Liver (tissue), 3 donors: ENCODE results near the gene PXYLP1.

Experiments used
- CTCF ChIP-seq: fragments of 150-350 bp; IDR thresholded peaks from 2 replicates; pipeline ENCODE4 v1.5.1; 2017; ENCODE audit warnings: improper control_type of control experiment, low read depth, low read length; ENCODE audit not compliant: missing input control
- GABPA ChIP-seq, 2 donors: IDR thresholded peaks in 1 of 2; conservative IDR thresholded peaks in 1 of 2; 2 replicates each; pipeline ENCODE4 v1.6.1; 2016; ENCODE audit warnings: antibody characterized with exemption in 2 of 2, mild to moderate bottlenecking in 1 of 2, moderate library complexity in 1 of 2
- REST ChIP-seq: IDR thresholded peaks from 2 replicates; pipeline ENCODE4 v1.6.1; 2016; ENCODE audit warnings: antibody characterized with exemption, mild to moderate bottlenecking
- ZBTB33 ChIP-seq: IDR thresholded peaks from 2 replicates; pipeline ENCODE4 v1.6.1; 2016; ENCODE audit warnings: antibody characterized with exemption
- donor health status: healthy.
- donor health status: healthy.

GRCh38 chr3:141291559-141292355, 60.1 kb downstream of the PXYLP1 start:
- TF ChIP-seq REST (no peak), ZBTB33 (no peak), GABPA (IDR thresholded peaks at IDR 0.05 in 1 of 2, conservative IDR thresholded peaks at IDR 0.05 in 1 of 2) (no peak), CTCF (no peak)
